ENCODE data around the gene HS3ST6. TPM values are rescaled to one million over a fixed set of nuclear protein-coding genes. Genes with fewer than 3 reads are reported as not detected.
"Not testable (repeated sequence)": the region's sequence is repeated elsewhere in the genome, so short reads cannot be mapped to it uniquely, and the experiment has no call there.

Gene HS3ST6
- total RNA-seq, 4 donors from 2014 or later, result 1.00 to 4.4 (median 1.1) TPM; not detected in 1

- H3K4me1 ChIP-seq, result peaks cover 10 to 33% (median 22%) of the 10 kb centered on the region in 4 donors
- no peak overlapping the region for H3K4me3 ChIP-seq
- in situ Hi-C loops (cut with MboI; ENCODE audit: low pct_ligation_motif_present in 1 of 4, low pct_unique_long_range_greater_than_20kb in 1 of 4, low sequenced_read_pairs in 3 of 4) (no loop called here), intact Hi-C loops (cut with DNase I; ENCODE audit: low total_unique reads) (no loop called here)
- no peaks in the 10 kb centered on the region for H3K36me3 ChIP-seq
- 66 to 85% methylated on average over 5 to 8 of the region's 8 CpGs for WGBS, 2 donors (ENCODE audit: low coverage in 1 of 2)
- TF ChIP-seq EP300 (IDR thresholded peaks at IDR 0.05; ENCODE audit: low read depth) (no peak), CTCF (IDR thresholded peaks at IDR 0.05) (no peak)
- peaks cover 65% of the 10 kb centered on the region for H3K27me3 ChIP-seq
- H3K27ac ChIP-seq, result no peak overlapping the region
- no peak for DNase-seq
- no peaks in the 10 kb centered on the region for H3K9me3 ChIP-seq
Measured at GRCh38 chr16:1922357-1922756, 4.1 kb upstream of the HS3ST6 start.

DNA sequence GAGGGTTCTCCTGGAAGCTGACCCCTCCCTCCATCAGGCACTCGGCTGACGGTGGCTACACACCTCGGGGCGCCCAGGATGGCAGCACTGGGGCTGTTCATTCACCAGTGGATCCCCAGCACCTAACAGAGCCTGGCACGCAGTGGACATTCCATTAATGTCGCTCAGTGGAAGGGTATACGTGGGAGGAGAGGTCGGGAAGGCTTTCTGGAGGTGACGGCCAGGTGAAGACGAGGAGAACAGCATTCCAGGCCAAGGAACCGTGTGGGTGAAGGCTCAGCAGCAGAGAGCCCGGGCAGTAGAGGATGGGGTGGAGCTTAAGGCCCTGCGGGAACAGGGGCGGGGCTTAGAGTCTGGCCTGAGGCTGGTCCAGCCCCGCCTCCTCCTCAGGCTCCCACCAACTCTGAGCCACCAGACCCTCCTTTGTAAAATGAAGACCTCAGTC is 2.5 kb upstream of the HS3ST6 start:
- DNase-seq, result peak; percentile 61
- 11% methylated on average over 14 of the region's 15 CpGs; no CpG with 5 or more reads in 1 of the 2 donors for WGBS, 2 donors (ENCODE audit: low coverage in 1 of 2)
- H3K27ac ChIP-seq, result no peak overlapping the region
- no peaks in the 10 kb centered on the region for H3K9me3 ChIP-seq
- intact Hi-C loops (cut with DNase I; ENCODE audit: low total_unique reads), result no loop called here
- TF ChIP-seq POLR2AphosphoS5 (IDR thresholded peaks at IDR 0.05) (no peak), POLR2A (IDR thresholded peaks at IDR 0.05) (no peak), CTCF (IDR thresholded peaks at IDR 0.05) (no peak), EP300 (IDR thresholded peaks at IDR 0.05; ENCODE audit: low read depth) (no peak)
- in situ Hi-C loops (cut with MboI; ENCODE audit: low pct_ligation_motif_present in 1 of 4, low pct_unique_long_range_greater_than_20kb in 1 of 4, low sequenced_read_pairs in 3 of 4), result no loop called here
- H3K4me3 ChIP-seq, result no peak overlapping the region
- peaks cover 10 to 33% (median 22%) of the 10 kb centered on the region in 4 donors for H3K4me1 ChIP-seq
- peaks cover 81% of the 10 kb centered on the region for H3K27me3 ChIP-seq
- no peaks in the 10 kb centered on the region for H3K36me3 ChIP-seq

DNA sequence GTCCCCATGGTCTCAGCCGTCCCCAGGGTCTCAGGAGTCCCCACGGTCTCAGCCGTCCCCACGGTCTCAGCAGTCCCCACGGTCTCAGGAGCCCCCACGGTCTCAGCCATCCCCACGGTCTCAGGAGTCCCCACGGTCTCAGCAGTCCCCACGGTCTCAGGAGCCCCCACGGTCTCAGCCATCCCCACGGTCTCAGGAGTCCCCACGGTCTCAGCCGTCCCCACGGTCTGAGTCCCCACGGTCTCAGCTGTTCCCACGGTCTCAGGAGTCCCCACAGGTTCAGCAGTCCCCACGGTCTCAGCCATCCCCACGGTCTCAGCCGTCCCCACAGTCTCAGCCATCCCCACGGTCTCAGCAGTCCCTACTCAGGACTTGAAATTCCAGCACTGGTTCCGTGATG is 1.9 kb upstream of the HS3ST6 start:
- Histone ChIP-seq H3K4me1 (peaks cover 10 to 33% (median 22%) of the 10 kb centered on the region in 4 donors), H3K27me3 (peaks cover 87% of the 10 kb centered on the region)
- in situ Hi-C loops (cut with MboI; ENCODE audit: low pct_ligation_motif_present in 1 of 4, low pct_unique_long_range_greater_than_20kb in 1 of 4, low sequenced_read_pairs in 3 of 4); H3K9me3 ChIP-seq; H3K36me3 ChIP-seq; H3K4me3 ChIP-seq; H3K27ac ChIP-seq; DNase-seq; intact Hi-C loops (cut with DNase I; ENCODE audit: low total_unique reads): not testable (repeated sequence)
- WGBS, 2 donors (ENCODE audit: low coverage in 1 of 2), result 67% methylated on average over 18 of the region's 21 CpGs; no CpG with 5 or more reads in 1 of the 2 donors

- in situ Hi-C loops (cut with MboI; ENCODE audit: low pct_ligation_motif_present in 1 of 4, low pct_unique_long_range_greater_than_20kb in 1 of 4, low sequenced_read_pairs in 3 of 4), result no loop called here
- WGBS, 2 donors (ENCODE audit: low coverage in 1 of 2), result 35% methylated on average over 27 of the region's 30 CpGs; no CpG with 5 or more reads in 1 of the 2 donors
Measured at GRCh38 chr16:1919327-1919998, 1.2 kb upstream of the HS3ST6 start.

More at GRCh38 chr16:1919327-1919998, 1.2 kb upstream of the HS3ST6 start:
- Histone ChIP-seq H3K27me3 (peaks cover 89% of the 10 kb centered on the region), H3K4me3 (no peak overlapping the region), H3K36me3 (no peaks in the 10 kb centered on the region), H3K27ac (no peak overlapping the region), H3K4me1 (peaks cover 10 to 35% (median 23%) of the 10 kb centered on the region in 4 donors), H3K9me3 (no peaks in the 10 kb centered on the region)
- no peak for TF ChIP-seq POLR2A (IDR thresholded peaks at IDR 0.05)
- TF ChIP-seq CTCF (IDR thresholded peaks at IDR 0.05), result no peak
- TF ChIP-seq EP300 (IDR thresholded peaks at IDR 0.05; ENCODE audit: low read depth), result no peak
- no peak for TF ChIP-seq POLR2AphosphoS5 (IDR thresholded peaks at IDR 0.05)
- no peak for DNase-seq
- intact Hi-C loops (cut with DNase I; ENCODE audit: low total_unique reads), result no loop called here

Data from transverse colon (tissue), 4 donors.